ENCODE data around the gene ADGRG2.

ADGRG2 gene

DNA sequence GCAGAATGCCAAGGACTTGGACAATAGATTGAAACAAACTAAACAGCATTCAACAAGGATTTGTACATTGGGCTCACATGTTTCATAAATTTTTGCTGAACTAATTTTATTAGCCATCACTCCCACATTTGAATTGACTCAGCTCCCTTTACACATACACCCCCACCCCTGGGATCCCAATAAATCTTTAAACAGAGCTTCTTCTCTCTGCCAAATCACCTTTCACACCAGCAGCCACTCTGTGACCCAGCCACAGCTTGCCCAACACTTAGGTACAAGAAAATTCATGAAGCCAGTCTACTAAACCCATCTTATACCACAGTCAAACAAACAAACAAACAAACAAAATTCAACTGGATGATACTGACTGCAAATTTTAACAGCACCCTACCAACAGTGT lies 159.9 kb downstream of the ADGRG2 start:
- Histone ChIP-seq H3K36me3 (ENCODE audit: control insufficient read depth in 2 of 2, insufficient read depth in 2 of 2, low read length in 2 of 2) (no peaks in the 10 kb centered on the region), H3K4me1 (ENCODE audit: control insufficient read depth, insufficient read depth, low read length) (no peaks in the 10 kb centered on the region), H3K27ac (ENCODE audit: low read length) (no peak overlapping the region), H3K4me3 (ENCODE audit: low read length in 2 of 2) (no peak overlapping the region), H3K27me3 (ENCODE audit: control insufficient read depth in 1 of 2, insufficient read depth in 2 of 2, low read length in 2 of 2) (peaks cover 0 to 2% of the 10 kb centered on the region in 2 donors), H3K9me3 (ENCODE audit: control insufficient read depth in 2 of 2, low read length in 2 of 2) (peaks cover 0 to 9% of the 10 kb centered on the region in 2 donors), H3K9ac (ENCODE audit: low read length in 2 of 2) (no peak overlapping the region)

DNA sequence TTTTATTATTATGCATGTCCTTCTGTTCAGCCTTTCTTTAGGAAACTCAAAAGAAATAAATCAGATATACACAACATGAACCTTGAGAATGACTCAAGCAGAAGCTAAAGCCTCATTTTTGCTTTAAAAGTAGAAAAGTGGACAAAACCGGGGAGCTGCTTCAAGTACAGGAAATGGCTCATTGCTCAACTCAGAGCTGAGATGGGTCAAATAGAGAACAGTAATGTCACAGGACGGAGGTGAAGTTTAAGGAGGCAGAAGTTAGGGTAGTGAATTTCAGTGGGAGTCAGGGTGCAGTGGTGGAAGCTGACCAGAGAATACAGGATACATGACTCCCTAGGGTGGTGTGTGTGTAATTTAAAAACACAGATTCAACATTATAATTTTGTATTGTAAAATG lies 160.6 kb downstream of the ADGRG2 start:
- no peaks in the 10 kb centered on the region for H3K4me1 ChIP-seq (ENCODE audit: control insufficient read depth, insufficient read depth, low read length)
- H3K4me3 ChIP-seq (ENCODE audit: low read length in 2 of 2): no peak overlapping the region
- no peaks in the 10 kb centered on the region for H3K36me3 ChIP-seq (ENCODE audit: control insufficient read depth in 2 of 2, insufficient read depth in 2 of 2, low read length in 2 of 2)
- H3K27me3 ChIP-seq (ENCODE audit: control insufficient read depth in 1 of 2, insufficient read depth in 2 of 2, low read length in 2 of 2): peaks cover 0 to 2% of the 10 kb centered on the region in 2 donors
- no peak overlapping the region for H3K9ac ChIP-seq (ENCODE audit: low read length in 2 of 2)
- H3K9me3 ChIP-seq (ENCODE audit: control insufficient read depth in 2 of 2, low read length in 2 of 2): peaks cover 0 to 9% of the 10 kb centered on the region in 2 donors
- H3K27ac ChIP-seq (ENCODE audit: low read length): no peak overlapping the region

DNA sequence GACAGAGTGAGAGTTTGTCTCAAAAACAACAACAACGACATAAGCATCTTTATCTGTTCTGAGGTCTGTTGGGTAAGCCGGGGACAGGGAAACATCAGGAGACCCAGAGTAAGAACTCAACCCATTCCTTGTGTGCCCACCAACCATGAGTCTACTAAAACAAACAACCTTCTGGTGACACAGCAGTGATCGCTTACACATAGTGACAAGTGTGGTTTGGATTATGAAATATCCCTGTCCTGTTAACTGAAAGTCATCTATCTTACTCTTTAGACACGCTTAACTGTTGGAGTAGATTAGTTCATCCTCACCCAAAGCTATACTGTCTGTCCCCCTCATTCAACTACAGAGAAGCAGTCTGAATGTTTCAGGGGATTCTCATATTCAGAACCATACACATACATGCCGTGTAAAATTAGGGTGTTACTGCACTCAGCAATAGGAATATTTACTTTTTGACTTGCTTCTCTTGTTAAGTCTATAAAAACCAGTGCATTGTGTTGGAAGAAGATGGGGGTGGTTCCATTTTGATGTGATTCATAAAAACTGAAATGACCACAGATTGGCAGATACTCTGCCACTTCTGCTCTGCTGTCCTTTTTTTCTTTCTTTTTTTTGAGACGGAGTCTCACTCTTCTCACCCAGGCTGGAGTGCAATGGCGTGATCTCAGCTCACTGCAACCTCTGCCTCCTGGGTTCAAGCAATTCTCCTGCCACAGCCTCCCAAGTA lies 165.8 kb downstream of the ADGRG2 start:
- Histone ChIP-seq H3K9me3 (ENCODE audit: control insufficient read depth in 2 of 2, low read length in 2 of 2) (peaks cover 0 to 7% of the 10 kb centered on the region in 2 donors), H3K36me3 (ENCODE audit: control insufficient read depth in 2 of 2, insufficient read depth in 2 of 2, low read length in 2 of 2) (no peaks in the 10 kb centered on the region), H3K4me3 (ENCODE audit: low read length in 2 of 2) (no peak overlapping the region), H3K4me1 (ENCODE audit: control insufficient read depth, insufficient read depth, low read length) (no peaks in the 10 kb centered on the region), H3K27me3 (ENCODE audit: control insufficient read depth in 1 of 2, insufficient read depth in 2 of 2, low read length in 2 of 2) (no peaks in the 10 kb centered on the region), H3K9ac (ENCODE audit: low read length in 2 of 2) (no peak overlapping the region), H3K27ac (ENCODE audit: low read length) (no peak overlapping the region)

DNA sequence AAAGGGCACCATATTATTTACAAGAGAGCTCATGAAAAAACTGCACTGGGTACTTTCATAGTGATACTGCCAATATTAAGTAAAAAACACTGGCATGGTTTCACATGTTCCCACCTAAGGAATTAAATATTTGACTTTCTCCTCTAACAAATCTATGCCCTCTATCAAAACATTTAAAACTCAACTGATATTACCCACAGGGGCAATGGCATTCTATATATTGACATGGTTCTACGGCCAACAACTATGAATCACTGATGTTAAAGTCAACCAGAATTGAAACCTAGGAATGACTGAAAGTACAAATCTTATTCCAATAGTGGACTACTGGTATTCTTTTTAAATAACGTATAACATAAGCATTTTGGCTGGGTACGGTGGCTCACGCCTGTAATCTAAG lies 166.6 kb downstream of the ADGRG2 start:
- Histone ChIP-seq H3K4me3 (ENCODE audit: low read length in 2 of 2) (no peak overlapping the region), H3K36me3 (ENCODE audit: control insufficient read depth in 2 of 2, insufficient read depth in 2 of 2, low read length in 2 of 2) (no peaks in the 10 kb centered on the region), H3K27me3 (ENCODE audit: control insufficient read depth in 1 of 2, insufficient read depth in 2 of 2, low read length in 2 of 2) (no peaks in the 10 kb centered on the region), H3K9ac (ENCODE audit: low read length in 2 of 2) (no peak overlapping the region), H3K4me1 (ENCODE audit: control insufficient read depth, insufficient read depth, low read length) (no peaks in the 10 kb centered on the region), H3K27ac (ENCODE audit: low read length) (no peak overlapping the region), H3K9me3 (ENCODE audit: control insufficient read depth in 2 of 2, low read length in 2 of 2) (peaks cover 0 to 5% of the 10 kb centered on the region in 2 donors)

DNA sequence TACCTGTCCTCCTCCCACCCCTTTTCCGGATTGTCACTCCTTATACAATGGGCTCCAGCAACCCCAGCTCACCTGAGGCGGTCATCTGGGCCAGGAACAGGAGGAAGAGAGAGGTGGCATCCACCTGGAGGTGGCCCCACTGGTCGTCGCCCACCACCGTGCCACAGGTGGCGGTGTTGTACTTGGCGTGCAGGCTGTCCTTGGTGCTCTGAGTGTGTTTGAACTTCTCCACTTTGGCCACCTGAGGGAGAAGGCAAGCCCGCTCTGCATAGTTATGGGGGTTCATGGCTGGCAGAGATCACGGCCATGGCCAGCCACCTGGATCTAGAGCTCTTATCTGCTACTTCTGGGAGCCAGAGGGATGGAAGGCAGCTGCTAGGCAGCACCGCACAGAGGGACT lies 171.2 kb downstream of the ADGRG2 start:
- H3K27ac ChIP-seq (ENCODE audit: low read length): no peak overlapping the region
- no peaks in the 10 kb centered on the region for H3K9me3 ChIP-seq (ENCODE audit: control insufficient read depth in 2 of 2, low read length in 2 of 2)
- no peaks in the 10 kb centered on the region for H3K4me1 ChIP-seq (ENCODE audit: control insufficient read depth, insufficient read depth, low read length)
- H3K27me3 ChIP-seq (ENCODE audit: control insufficient read depth in 1 of 2, insufficient read depth in 2 of 2, low read length in 2 of 2): peaks cover 0 to 2% of the 10 kb centered on the region in 2 donors
- no peak overlapping the region for H3K4me3 ChIP-seq (ENCODE audit: low read length in 2 of 2)
- peaks cover 2 to 6% of the 10 kb centered on the region in 2 donors for H3K36me3 ChIP-seq (ENCODE audit: control insufficient read depth in 2 of 2, insufficient read depth in 2 of 2, low read length in 2 of 2)
- no peak overlapping the region for H3K9ac ChIP-seq (ENCODE audit: low read length in 2 of 2)

DNA sequence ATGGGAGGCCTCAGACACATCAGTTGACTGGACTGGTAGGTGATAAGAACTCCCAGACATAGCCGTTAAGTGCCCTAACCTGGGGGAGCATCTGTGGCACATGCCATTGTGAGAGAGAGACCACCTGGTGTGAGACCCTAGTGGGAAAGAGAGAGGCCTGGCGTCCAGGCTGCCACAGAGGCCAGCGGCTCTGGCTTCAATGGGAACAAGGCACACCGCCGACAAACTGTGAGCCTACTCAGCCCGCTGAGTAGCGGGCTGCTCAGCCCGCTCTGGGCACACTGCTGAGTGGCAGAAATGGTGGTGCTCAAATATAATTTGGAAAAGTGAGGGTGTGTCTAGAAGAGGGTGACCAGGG lies 172.3 kb downstream of the ADGRG2 start:
- H3K9me3 ChIP-seq (ENCODE audit: control insufficient read depth in 2 of 2, low read length in 2 of 2): no peaks in the 10 kb centered on the region
- peaks cover 2 to 6% of the 10 kb centered on the region in 2 donors for H3K36me3 ChIP-seq (ENCODE audit: control insufficient read depth in 2 of 2, insufficient read depth in 2 of 2, low read length in 2 of 2)
- H3K4me1 ChIP-seq (ENCODE audit: control insufficient read depth, insufficient read depth, low read length): no peaks in the 10 kb centered on the region
- no peak overlapping the region for H3K4me3 ChIP-seq (ENCODE audit: low read length in 2 of 2)
- no peak overlapping the region for H3K27ac ChIP-seq (ENCODE audit: low read length)
- peaks cover 0 to 2% of the 10 kb centered on the region in 2 donors for H3K27me3 ChIP-seq (ENCODE audit: control insufficient read depth in 1 of 2, insufficient read depth in 2 of 2, low read length in 2 of 2)
- H3K9ac ChIP-seq (ENCODE audit: low read length in 2 of 2): no peak overlapping the region

DNA sequence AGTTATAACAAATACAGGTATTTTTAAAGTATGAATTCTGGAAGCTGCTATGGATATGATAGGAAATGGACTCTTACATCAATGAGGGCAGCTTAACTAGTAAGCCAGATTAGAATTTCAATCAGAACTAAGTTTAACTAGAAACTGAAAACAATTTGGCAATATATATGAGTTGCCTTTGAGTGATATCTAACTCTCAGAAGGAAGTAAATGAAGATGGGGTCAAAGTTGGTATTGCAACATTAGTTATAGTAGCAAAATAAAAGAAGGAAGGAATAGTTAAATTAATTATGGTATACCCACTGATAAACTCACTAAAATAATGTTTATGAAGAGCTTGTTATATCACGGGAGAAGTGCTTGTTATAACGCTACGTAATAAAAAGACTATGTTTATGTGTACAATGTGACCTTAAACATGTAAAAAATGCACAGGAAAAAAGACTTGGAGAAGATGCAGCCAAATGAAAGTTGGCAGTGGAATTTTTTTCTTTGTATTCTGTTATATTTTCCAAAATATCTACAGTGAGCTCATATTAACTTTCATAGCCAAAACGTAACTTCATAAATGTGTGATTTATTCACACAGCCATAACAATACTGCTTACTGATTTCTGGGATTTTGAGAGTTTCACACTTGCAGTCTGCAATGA lies 172.9 kb downstream of the ADGRG2 start:
- H3K36me3 ChIP-seq (ENCODE audit: control insufficient read depth in 2 of 2, insufficient read depth in 2 of 2, low read length in 2 of 2): peaks cover 6% of the 10 kb centered on the region in 2 donors

DNA sequence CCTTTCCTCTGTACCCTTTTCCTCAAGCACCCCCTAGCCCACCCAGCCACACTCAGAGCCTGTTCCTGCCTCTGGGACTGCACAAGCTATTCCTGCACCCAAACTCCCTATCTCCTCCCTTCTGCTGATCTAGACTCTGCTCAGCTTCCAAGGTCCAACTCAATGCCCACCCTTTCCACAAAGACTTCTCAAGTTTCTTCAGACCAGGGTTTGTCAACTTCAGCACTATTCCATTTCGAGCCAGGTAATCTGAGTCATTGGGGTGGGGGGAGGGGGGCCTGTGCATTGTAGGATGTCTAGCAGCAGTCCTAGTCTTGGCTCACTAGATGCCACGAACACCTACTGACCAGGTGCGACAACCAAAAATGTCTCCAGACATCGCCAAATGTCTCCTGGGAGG lies 175.7 kb downstream of the ADGRG2 start:
- Histone ChIP-seq H3K9ac (ENCODE audit: low read length in 2 of 2) (no peak overlapping the region), H3K36me3 (ENCODE audit: control insufficient read depth in 2 of 2, insufficient read depth in 2 of 2, low read length in 2 of 2) (peaks cover 6% of the 10 kb centered on the region in 2 donors), H3K27me3 (ENCODE audit: control insufficient read depth in 1 of 2, insufficient read depth in 2 of 2, low read length in 2 of 2) (peaks cover 0 to 2% of the 10 kb centered on the region in 2 donors), H3K4me1 (ENCODE audit: control insufficient read depth, insufficient read depth, low read length) (no peaks in the 10 kb centered on the region), H3K4me3 (ENCODE audit: low read length in 2 of 2) (no peak overlapping the region), H3K9me3 (ENCODE audit: control insufficient read depth in 2 of 2, low read length in 2 of 2) (no peaks in the 10 kb centered on the region), H3K27ac (ENCODE audit: low read length) (no peak overlapping the region)

More for the DNA sequence above, 172.9 kb downstream of the ADGRG2 start:
- Histone ChIP-seq H3K4me3 (ENCODE audit: low read length in 2 of 2) (no peak overlapping the region), H3K4me1 (ENCODE audit: control insufficient read depth, insufficient read depth, low read length) (no peaks in the 10 kb centered on the region), H3K9ac (ENCODE audit: low read length in 2 of 2) (no peak overlapping the region), H3K9me3 (ENCODE audit: control insufficient read depth in 2 of 2, low read length in 2 of 2) (no peaks in the 10 kb centered on the region), H3K27me3 (ENCODE audit: control insufficient read depth in 1 of 2, insufficient read depth in 2 of 2, low read length in 2 of 2) (peaks cover 0 to 2% of the 10 kb centered on the region in 2 donors), H3K27ac (ENCODE audit: low read length) (no peak overlapping the region)

DNA sequence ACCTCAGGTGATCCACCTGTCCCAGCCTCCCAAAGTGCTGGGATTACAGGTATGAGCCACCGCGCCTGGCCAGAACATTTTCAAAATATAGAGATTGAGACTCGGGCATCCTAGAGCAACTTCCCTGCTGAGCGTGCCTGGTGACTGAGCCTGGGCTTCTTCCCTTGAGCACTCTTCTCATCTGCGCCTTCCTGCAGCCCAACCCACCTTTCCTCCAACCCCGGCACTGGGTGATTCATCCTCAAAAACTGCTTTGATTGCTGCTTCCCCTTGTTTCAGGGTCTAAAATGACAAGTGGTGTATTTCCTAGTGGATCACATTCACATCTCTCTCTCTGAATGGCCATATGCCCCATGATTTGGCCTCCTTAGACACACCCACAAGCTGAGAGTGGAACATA lies 176.1 kb downstream of the ADGRG2 start:
- Histone ChIP-seq H3K36me3 (ENCODE audit: control insufficient read depth in 2 of 2, insufficient read depth in 2 of 2, low read length in 2 of 2) (peaks cover 6% of the 10 kb centered on the region in 2 donors), H3K9ac (ENCODE audit: low read length in 2 of 2) (no peak overlapping the region), H3K4me3 (ENCODE audit: low read length in 2 of 2) (no peak overlapping the region), H3K27me3 (ENCODE audit: control insufficient read depth in 1 of 2, insufficient read depth in 2 of 2, low read length in 2 of 2) (peaks cover 0 to 3% of the 10 kb centered on the region in 2 donors), H3K9me3 (ENCODE audit: control insufficient read depth in 2 of 2, low read length in 2 of 2) (no peaks in the 10 kb centered on the region), H3K27ac (ENCODE audit: low read length) (no peak overlapping the region), H3K4me1 (ENCODE audit: control insufficient read depth, insufficient read depth, low read length) (no peaks in the 10 kb centered on the region)

DNA sequence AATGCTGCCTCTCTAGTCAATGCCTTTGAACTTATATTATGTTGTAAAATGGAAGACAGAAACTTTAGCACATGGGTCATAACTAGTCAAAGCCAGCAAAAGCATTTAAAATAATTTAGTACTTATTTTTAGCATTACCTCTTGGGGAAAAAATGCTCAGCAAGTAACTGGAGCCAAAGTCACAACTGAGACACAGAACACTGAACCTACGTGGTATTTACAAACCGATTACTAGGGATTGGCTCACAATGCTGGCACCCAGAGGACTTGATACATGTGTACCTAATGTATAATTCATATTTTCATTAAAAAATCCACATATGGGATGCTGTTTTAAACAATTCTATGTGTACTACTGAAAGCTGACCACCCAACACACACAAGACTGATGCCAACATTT lies 176.8 kb downstream of the ADGRG2 start:
- peaks cover 6 to 9% of the 10 kb centered on the region in 2 donors for H3K36me3 ChIP-seq (ENCODE audit: control insufficient read depth in 2 of 2, insufficient read depth in 2 of 2, low read length in 2 of 2)
- H3K9ac ChIP-seq (ENCODE audit: low read length in 2 of 2): no peak overlapping the region
- H3K27me3 ChIP-seq (ENCODE audit: control insufficient read depth in 1 of 2, insufficient read depth in 2 of 2, low read length in 2 of 2): peaks cover 0 to 4% of the 10 kb centered on the region in 2 donors
- no peak overlapping the region for H3K27ac ChIP-seq (ENCODE audit: low read length)
- H3K4me3 ChIP-seq (ENCODE audit: low read length in 2 of 2): no peak overlapping the region
- no peaks in the 10 kb centered on the region for H3K9me3 ChIP-seq (ENCODE audit: control insufficient read depth in 2 of 2, low read length in 2 of 2)
- H3K4me1 ChIP-seq (ENCODE audit: control insufficient read depth, insufficient read depth, low read length): no peaks in the 10 kb centered on the region

DNA sequence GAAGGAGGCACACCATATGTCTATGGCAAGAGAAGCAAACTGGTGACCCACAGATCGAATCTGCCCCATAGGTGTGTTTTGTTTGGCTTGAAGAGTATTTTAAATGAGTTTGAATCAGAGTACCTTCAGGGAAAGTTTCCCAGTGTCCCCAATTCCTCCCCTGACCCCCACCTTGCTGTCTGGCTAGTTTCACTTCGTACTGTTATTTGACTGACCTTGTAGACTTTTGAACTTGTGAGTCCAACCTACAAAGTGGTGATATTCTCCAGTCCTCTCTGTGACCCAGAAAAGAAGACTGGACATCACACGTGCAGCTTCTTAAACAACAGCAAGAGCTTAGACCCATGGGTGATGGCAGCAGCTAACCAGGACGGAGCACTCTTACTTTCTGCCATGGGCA lies 177.8 kb downstream of the ADGRG2 start:
- Histone ChIP-seq H3K9me3 (ENCODE audit: control insufficient read depth in 2 of 2, low read length in 2 of 2) (no peaks in the 10 kb centered on the region), H3K27ac (ENCODE audit: low read length) (no peak overlapping the region), H3K27me3 (ENCODE audit: control insufficient read depth in 1 of 2, insufficient read depth in 2 of 2, low read length in 2 of 2) (peaks cover 0 to 4% of the 10 kb centered on the region in 2 donors), H3K36me3 (ENCODE audit: control insufficient read depth in 2 of 2, insufficient read depth in 2 of 2, low read length in 2 of 2) (peaks cover 6 to 9% of the 10 kb centered on the region in 2 donors), H3K9ac (ENCODE audit: low read length in 2 of 2) (no peak overlapping the region), H3K4me3 (ENCODE audit: low read length in 2 of 2) (no peak overlapping the region), H3K4me1 (ENCODE audit: control insufficient read depth, insufficient read depth, low read length) (no peaks in the 10 kb centered on the region)
